ENCODE results near the gene DST.

Gene DST

GRCh38 chr6:56535626-56536025, 107.1 kb downstream of the DST start:
- DNase-seq, result no peak

- no peak for DNase-seq
These were observed 107.8 kb downstream of the DST start for GRCh38 chr6:56534680-56535419.

DNA sequence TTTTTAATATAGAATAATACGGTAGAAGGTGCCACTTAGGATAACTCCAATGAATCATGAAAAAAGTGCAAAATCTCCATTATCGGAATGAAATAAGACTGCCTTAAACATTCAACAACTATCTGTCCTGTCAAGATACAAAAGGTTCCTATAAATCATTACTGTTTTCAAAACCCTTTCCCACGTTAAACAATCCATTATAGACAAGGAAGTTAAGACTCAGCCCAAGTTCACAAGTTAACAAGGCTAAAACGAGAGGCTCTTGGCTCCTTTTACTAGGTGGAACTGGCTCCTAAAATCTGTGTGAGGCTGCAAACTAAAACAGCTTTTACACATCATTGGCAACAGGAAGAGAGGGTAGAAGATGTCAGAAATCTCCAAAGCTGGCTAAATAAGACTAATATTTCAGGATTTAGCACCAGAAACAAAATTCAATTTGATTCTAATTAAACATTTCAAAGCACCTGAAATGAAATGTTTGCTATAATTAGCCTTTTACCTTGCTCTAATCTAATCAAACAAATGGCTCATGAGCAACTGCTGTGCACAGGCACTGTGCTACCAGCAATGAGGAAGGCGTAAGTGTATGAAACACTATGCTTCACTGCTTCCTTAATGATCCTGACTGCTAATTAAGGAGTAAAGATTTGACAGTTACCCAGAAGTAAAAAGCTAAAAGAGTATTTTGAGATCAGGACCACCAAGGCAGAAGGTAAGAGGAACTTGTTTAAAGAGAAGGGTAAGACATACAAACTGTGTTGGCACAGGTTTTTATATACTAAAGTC, 109.7 kb downstream of the DST start:
- no peak for DNase-seq

GRCh38 chr6:56531839-56532595, 110.7 kb downstream of the DST start:
- no peak for DNase-seq

GRCh38 chr6:56529594-56530191, 113.0 kb downstream of the DST start:
- DNase-seq, result no peak

DNA sequence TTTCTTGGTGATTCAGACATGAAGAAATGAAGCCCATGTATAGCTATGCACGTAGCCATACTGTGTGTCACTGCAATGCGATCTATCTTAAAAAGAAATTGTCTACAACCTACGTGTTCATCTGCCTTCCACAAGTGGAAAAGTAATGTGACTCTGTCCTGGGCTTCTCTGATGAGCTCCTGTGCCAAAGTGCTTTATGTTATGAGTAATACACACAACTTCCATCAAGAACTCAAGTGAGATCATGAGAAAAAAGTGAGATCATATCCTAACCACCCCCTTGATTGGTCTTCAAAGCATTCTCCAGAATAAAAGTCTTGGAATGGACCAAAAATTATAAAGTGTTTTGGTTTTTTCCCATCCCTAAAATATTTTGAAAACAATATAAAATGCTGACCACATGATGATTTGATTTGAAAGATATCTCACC, 114.3 kb downstream of the DST start:
- no peak for DNase-seq

DNA sequence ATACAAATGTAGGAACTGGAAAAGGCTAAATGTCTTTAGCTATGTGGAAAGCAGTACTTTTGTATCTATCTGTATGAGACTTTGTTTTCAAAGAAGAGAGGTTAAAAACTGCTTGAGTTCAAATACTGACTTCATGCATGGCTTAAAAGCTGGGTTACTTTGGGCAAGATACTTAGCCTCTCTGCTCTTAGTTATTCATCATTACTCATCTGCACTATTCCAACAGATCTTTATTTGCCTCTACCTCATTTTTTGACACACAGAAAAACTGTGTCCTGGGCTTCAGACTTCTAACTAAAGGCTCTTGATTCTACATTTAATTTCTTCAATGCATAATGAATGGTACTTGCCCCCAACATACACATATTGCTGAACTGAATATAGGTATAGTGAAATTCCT, 114.8 kb downstream of the DST start:
- DNase-seq, result no peak

GRCh38 chr6:56526860-56527544, 115.7 kb downstream of the DST start:
- DNase-seq, result no peak

GRCh38 chr6:56525974-56526789, 116.5 kb downstream of the DST start:
- DNase-seq, result no peak

DNA sequence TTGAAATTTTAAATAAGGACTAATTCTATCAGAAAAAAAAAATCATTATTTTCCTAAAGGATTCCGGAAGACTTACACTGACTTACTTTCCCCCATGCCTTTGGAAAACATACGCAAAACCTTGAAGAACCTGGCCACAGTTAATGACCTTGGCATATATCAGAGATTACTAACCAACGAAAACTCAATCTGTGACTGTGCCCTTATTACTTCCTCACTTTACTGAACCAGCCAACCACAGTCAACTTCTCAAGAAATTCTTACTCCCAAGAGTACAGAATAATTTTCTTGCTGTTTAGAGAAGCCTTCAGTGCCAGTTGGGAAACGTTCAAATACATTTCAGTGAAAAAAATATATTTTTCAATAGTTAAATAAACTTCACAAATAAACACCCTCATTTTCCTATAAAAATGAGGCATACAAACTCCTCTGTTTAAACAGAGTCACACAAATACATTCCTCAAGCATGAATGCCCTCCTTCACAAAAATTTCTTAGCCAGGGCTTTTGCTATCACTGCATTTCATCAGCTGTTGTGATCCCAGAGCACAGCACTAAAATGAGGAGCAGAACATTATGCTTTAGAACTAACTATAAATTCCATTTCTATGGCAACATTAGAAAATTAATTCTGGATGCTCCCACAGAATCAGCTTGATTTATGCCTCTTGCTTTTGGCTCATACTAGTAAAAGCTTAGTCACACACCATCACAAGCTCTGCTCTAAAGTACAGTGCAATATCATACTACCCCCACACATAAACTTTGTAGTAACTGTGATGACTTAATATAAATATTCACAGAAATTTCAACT, 117.6 kb downstream of the DST start:
- peak in 1 of 2 donors; percentile 61 for DNase-seq

DNA sequence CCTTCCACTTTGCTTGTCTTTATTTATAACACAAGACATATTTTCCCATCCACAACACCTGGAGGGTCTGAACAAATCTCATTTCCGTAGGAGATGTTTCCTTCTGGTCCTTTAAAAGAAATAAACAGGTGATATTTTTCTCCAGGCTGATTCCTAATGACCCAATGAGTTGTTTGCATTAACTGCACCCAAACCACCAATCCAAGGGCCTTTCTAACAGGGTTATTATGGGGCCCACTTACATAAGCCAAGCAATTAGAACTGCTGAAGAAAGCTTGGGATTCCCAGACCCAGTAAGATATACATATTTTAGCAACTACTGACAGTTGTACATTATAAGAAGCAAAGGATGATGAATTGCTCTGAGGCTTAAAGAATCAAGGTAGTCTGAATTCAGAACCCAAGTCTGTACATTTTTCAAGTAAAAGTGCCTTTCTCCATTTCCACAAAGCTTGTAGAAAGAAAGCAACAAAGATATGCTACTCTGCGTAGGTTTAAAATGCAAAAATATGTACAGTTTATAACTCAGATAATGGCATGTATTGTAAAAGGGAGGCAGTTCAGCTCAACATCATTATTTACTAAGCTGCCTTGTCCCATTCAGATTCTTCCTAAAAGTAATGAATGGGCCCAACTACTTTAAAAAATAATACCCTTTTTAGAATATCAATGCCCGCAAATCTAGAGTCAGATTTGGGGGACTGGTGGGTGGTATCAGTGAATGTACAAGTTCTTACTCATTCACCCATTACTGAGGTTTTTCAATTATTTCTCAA, 120.0 kb downstream of the DST start:
- no peak for DNase-seq

DNA sequence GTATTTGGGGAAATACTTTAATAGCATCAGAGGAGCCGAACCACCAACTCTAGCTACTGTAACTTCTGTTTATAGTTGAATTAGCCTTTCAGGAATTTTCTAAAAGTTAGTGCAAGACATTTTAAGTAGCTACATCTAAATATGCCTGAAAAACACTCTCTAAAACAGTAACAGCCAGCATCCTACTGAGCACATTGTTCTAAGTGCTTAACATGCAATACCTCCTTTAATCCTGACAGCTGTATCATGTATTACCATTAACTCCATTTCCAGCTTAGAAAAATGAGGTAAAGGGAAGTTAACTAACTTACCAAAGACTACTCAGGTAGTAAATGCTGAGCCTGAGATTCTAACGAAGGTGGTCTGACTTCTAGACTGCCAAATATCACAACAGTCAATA, 120.7 kb downstream of the DST start:
- DNase-seq, result no peak

DNA sequence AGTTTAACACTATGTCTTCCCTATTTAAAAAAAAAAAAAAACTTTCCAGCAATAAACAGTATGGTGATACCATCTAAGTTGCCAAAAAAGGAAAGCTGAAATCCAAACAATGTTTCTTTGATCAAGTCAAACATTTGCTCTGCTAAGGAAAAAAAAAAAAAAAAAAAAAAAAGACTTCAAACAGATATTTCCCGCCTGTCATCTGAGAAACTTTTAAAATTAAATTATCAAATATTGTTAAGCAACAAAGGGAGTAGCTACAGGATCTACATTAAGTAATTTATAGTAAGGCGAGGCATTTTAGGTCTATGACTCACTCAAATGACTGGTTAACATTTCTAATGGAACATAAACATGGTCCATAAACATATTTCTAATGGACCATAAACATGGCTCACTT, 121.2 kb downstream of the DST start:
- DNase-seq, result no peak

- DNase-seq, result no peak
These were observed 122.5 kb downstream of the DST start for GRCh38 chr6:56520218-56520617.

GRCh38 chr6:56518995-56519767, 123.5 kb downstream of the DST start:
- no peak for DNase-seq

DNA sequence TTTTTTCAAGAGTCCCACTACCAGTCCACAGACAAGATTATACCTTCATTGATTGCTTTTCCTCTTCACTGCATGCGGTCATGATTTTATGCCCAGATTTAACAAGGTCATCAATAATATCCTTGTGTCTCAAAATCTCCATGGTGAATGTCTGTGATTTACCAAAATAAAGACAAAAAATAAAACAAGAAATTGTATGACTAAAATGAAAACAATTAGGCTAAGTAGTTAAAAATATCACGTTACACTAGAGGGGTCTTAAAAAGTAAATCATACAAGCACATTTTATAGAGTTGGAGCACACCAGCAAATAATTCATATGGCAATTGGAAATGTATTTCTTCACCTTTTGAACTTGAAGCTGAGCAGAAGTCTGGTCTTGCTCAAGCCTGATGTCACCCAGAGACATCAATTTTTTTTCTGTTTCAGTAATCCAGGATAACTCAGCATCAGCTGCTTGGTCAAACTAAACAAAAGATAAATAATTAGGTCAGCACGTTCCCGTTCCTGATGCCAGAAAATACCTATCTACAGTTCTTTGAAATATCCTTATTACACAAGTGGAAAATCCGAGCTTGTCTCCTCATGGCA, 125.4 kb downstream of the DST start:
- no peak for DNase-seq

- DNase-seq, result no peak
These were observed 126.7 kb downstream of the DST start for GRCh38 chr6:56516003-56516402.

DNA sequence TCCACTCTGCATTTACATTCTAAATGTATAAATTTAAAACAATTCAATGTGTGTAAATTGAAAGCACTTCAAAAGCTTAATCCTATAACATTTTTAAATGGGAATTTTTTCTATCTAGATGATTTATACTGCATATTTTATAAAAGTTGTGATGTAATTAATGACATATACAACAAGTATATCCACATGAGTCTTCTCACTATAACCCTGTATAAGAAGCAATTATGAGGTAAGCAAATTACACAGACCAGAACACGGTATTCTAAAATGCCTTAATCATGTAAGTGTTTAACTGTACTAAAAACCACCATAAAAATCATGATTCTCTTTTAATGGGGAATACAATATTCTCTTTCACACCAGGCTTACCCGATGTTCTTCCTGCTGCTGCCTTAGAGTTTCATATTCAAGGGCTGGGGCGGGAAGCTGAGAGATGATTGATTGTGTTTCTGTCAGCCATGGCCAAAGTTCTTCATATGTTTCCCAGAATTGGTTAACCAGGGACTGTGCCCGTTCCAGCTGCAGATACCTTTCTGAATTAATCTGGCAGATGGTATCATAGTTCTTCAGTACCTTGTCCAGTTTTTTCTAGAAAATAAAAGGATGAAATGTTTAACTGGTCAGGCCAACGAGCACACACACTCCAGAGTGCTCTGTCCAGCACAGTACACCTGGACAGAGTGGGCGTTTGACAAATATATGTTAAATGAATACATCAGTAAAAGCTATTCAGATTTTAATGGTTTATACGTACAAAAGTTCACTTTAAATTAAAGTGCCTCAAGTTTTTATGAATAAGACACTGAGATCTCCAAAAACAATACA, 127.4 kb downstream of the DST start:
- no peak for DNase-seq

Data from hippocampal formation (tissue), 2 donors.